ENCODE data around the gene ZNG1B.
"Not testable (repeated sequence)": the region's sequence is repeated elsewhere in the genome, so short reads cannot be mapped to it uniquely, and the experiment has no call there.

ZNG1B gene

GRCh38 chr2:113437508-113438465 is at the start of gene ZNG1B:
ZNG1B (plus strand) TSS chr2:113437691; CDS start chr2:113437869, 178 bp downstream.
- Histone ChIP-seq H3K4me3 (ENCODE audit: low read length in 2 of 2) (peak within 1 kb of the TSS; percentile 53 to 62), H3K27ac (ENCODE audit: low read length) (peak within 1 kb of the TSS; percentile 55), H3K9ac (ENCODE audit: low read length in 2 of 2) (peak within 1 kb of the TSS in 1 of 2 donors; percentile 57)
- H3K36me3 ChIP-seq (ENCODE audit: control insufficient read depth in 2 of 2, insufficient read depth in 2 of 2, low read length in 2 of 2); H3K4me1 ChIP-seq (ENCODE audit: control insufficient read depth, insufficient read depth, low read length); H3K27me3 ChIP-seq (ENCODE audit: control insufficient read depth in 1 of 2, insufficient read depth in 2 of 2, low read length in 2 of 2); H3K9me3 ChIP-seq (ENCODE audit: control insufficient read depth in 2 of 2, low read length in 2 of 2): not testable (repeated sequence)

GRCh38 chr2:113390124-113390849 is 47.2 kb upstream of the ZNG1B start:
- no peaks in the 10 kb centered on the region for H3K9me3 ChIP-seq (ENCODE audit: control insufficient read depth in 2 of 2, low read length in 2 of 2)
- no peaks in the 10 kb centered on the region for H3K27me3 ChIP-seq (ENCODE audit: control insufficient read depth in 1 of 2, insufficient read depth in 2 of 2, low read length in 2 of 2)
- peak overlapping the region in 1 of 2 donors; percentile 23 for H3K4me3 ChIP-seq (ENCODE audit: low read length in 2 of 2)
- H3K4me1 ChIP-seq (ENCODE audit: control insufficient read depth, insufficient read depth, low read length): no peaks in the 10 kb centered on the region
- H3K9ac ChIP-seq (ENCODE audit: low read length in 2 of 2): no peak overlapping the region
- no peak overlapping the region for H3K27ac ChIP-seq (ENCODE audit: low read length)
- no peaks in the 10 kb centered on the region for H3K36me3 ChIP-seq (ENCODE audit: control insufficient read depth in 2 of 2, insufficient read depth in 2 of 2, low read length in 2 of 2)

- H3K27me3 ChIP-seq (ENCODE audit: control insufficient read depth in 1 of 2, insufficient read depth in 2 of 2, low read length in 2 of 2): no peaks in the 10 kb centered on the region
- no peak overlapping the region for H3K4me3 ChIP-seq (ENCODE audit: low read length in 2 of 2)
- H3K36me3 ChIP-seq (ENCODE audit: control insufficient read depth in 2 of 2, insufficient read depth in 2 of 2, low read length in 2 of 2): no peaks in the 10 kb centered on the region
- H3K9ac ChIP-seq (ENCODE audit: low read length in 2 of 2): no peak overlapping the region
- H3K9me3 ChIP-seq (ENCODE audit: control insufficient read depth in 2 of 2, low read length in 2 of 2): no peaks in the 10 kb centered on the region
- H3K4me1 ChIP-seq (ENCODE audit: control insufficient read depth, insufficient read depth, low read length): no peaks in the 10 kb centered on the region
- no peak overlapping the region for H3K27ac ChIP-seq (ENCODE audit: low read length)
Measured at GRCh38 chr2:113391073-113391472, 46.4 kb upstream of the ZNG1B start.

GRCh38 chr2:113406114-113406513 is 31.4 kb upstream of the ZNG1B start:
- Histone ChIP-seq H3K4me1 (ENCODE audit: control insufficient read depth, insufficient read depth, low read length) (no peaks in the 10 kb centered on the region), H3K27ac (ENCODE audit: low read length) (no peak overlapping the region)

GRCh38 chr2:113407446-113408099 is 29.9 kb upstream of the ZNG1B start:
- Histone ChIP-seq H3K9me3 (ENCODE audit: control insufficient read depth in 2 of 2, low read length in 2 of 2) (no peaks in the 10 kb centered on the region), H3K4me1 (ENCODE audit: control insufficient read depth, insufficient read depth, low read length) (no peaks in the 10 kb centered on the region), H3K36me3 (ENCODE audit: control insufficient read depth in 2 of 2, insufficient read depth in 2 of 2, low read length in 2 of 2) (no peaks in the 10 kb centered on the region), H3K27ac (ENCODE audit: low read length) (no peak overlapping the region), H3K9ac (ENCODE audit: low read length in 2 of 2) (no peak overlapping the region), H3K27me3 (ENCODE audit: control insufficient read depth in 1 of 2, insufficient read depth in 2 of 2, low read length in 2 of 2) (peaks cover 0 to 8% of the 10 kb centered on the region in 2 donors), H3K4me3 (ENCODE audit: low read length in 2 of 2) (no peak overlapping the region)

More at GRCh38 chr2:113406114-113406513, 31.4 kb upstream of the ZNG1B start:
- H3K27me3 ChIP-seq (ENCODE audit: control insufficient read depth in 1 of 2, insufficient read depth in 2 of 2, low read length in 2 of 2): peaks cover 0 to 8% of the 10 kb centered on the region in 2 donors
- H3K36me3 ChIP-seq (ENCODE audit: control insufficient read depth in 2 of 2, insufficient read depth in 2 of 2, low read length in 2 of 2): no peaks in the 10 kb centered on the region
- no peaks in the 10 kb centered on the region for H3K9me3 ChIP-seq (ENCODE audit: control insufficient read depth in 2 of 2, low read length in 2 of 2)
- H3K9ac ChIP-seq (ENCODE audit: low read length in 2 of 2): no peak overlapping the region
- H3K4me3 ChIP-seq (ENCODE audit: low read length in 2 of 2): no peak overlapping the region

GRCh38 chr2:113411725-113412352 is 25.7 kb upstream of the ZNG1B start:
- not testable (repeated sequence) for H3K4me1 ChIP-seq (ENCODE audit: control insufficient read depth, insufficient read depth, low read length); H3K27ac ChIP-seq (ENCODE audit: low read length); H3K36me3 ChIP-seq (ENCODE audit: control insufficient read depth in 2 of 2, insufficient read depth in 2 of 2, low read length in 2 of 2); H3K27me3 ChIP-seq (ENCODE audit: control insufficient read depth in 1 of 2, insufficient read depth in 2 of 2, low read length in 2 of 2); H3K4me3 ChIP-seq (ENCODE audit: low read length in 2 of 2); H3K9ac ChIP-seq (ENCODE audit: low read length in 2 of 2); H3K9me3 ChIP-seq (ENCODE audit: control insufficient read depth in 2 of 2, low read length in 2 of 2)

- H3K4me3 ChIP-seq (ENCODE audit: low read length in 2 of 2); H3K9ac ChIP-seq (ENCODE audit: low read length in 2 of 2); H3K36me3 ChIP-seq (ENCODE audit: control insufficient read depth in 2 of 2, insufficient read depth in 2 of 2, low read length in 2 of 2); H3K27ac ChIP-seq (ENCODE audit: low read length); H3K9me3 ChIP-seq (ENCODE audit: control insufficient read depth in 2 of 2, low read length in 2 of 2); H3K27me3 ChIP-seq (ENCODE audit: control insufficient read depth in 1 of 2, insufficient read depth in 2 of 2, low read length in 2 of 2); H3K4me1 ChIP-seq (ENCODE audit: control insufficient read depth, insufficient read depth, low read length): not testable (repeated sequence)
Measured at GRCh38 chr2:113412774-113413173, 24.7 kb upstream of the ZNG1B start.

GRCh38 chr2:113431773-113432172 is 5.7 kb upstream of the ZNG1B start:
- not testable (repeated sequence) for H3K27me3 ChIP-seq (ENCODE audit: control insufficient read depth in 1 of 2, insufficient read depth in 2 of 2, low read length in 2 of 2); H3K9me3 ChIP-seq (ENCODE audit: control insufficient read depth in 2 of 2, low read length in 2 of 2); H3K36me3 ChIP-seq (ENCODE audit: control insufficient read depth in 2 of 2, insufficient read depth in 2 of 2, low read length in 2 of 2); H3K4me3 ChIP-seq (ENCODE audit: low read length in 2 of 2); H3K9ac ChIP-seq (ENCODE audit: low read length in 2 of 2); H3K27ac ChIP-seq (ENCODE audit: low read length); H3K4me1 ChIP-seq (ENCODE audit: control insufficient read depth, insufficient read depth, low read length)

GRCh38 chr2:113433468-113433867 is 4.0 kb upstream of the ZNG1B start:
- H3K4me1 ChIP-seq (ENCODE audit: control insufficient read depth, insufficient read depth, low read length); H3K4me3 ChIP-seq (ENCODE audit: low read length in 2 of 2); H3K27ac ChIP-seq (ENCODE audit: low read length); H3K27me3 ChIP-seq (ENCODE audit: control insufficient read depth in 1 of 2, insufficient read depth in 2 of 2, low read length in 2 of 2); H3K9ac ChIP-seq (ENCODE audit: low read length in 2 of 2); H3K9me3 ChIP-seq (ENCODE audit: control insufficient read depth in 2 of 2, low read length in 2 of 2); H3K36me3 ChIP-seq (ENCODE audit: control insufficient read depth in 2 of 2, insufficient read depth in 2 of 2, low read length in 2 of 2): not testable (repeated sequence)

- H3K9ac ChIP-seq (ENCODE audit: low read length in 2 of 2); H3K27me3 ChIP-seq (ENCODE audit: control insufficient read depth in 1 of 2, insufficient read depth in 2 of 2, low read length in 2 of 2); H3K9me3 ChIP-seq (ENCODE audit: control insufficient read depth in 2 of 2, low read length in 2 of 2); H3K4me3 ChIP-seq (ENCODE audit: low read length in 2 of 2); H3K4me1 ChIP-seq (ENCODE audit: control insufficient read depth, insufficient read depth, low read length); H3K27ac ChIP-seq (ENCODE audit: low read length); H3K36me3 ChIP-seq (ENCODE audit: control insufficient read depth in 2 of 2, insufficient read depth in 2 of 2, low read length in 2 of 2): not testable (repeated sequence)
Measured at GRCh38 chr2:113465770-113466169, 28.3 kb downstream of the ZNG1B start.
